HG03159 (cell line): ENCODE measurements around the gene DYNC2I2.
A peak's percentile ranks its signal among the peaks of the same experiment; 100 is the strongest.
"Not testable (repeated sequence)": the region's sequence is repeated elsewhere in the genome, so short reads cannot be mapped to it uniquely, and the experiment has no call there.

ENCODE experiments used
- ATAC-seq: cut with Tn5 transposase; IDR thresholded peaks from one replicate; pipeline ENCODE4 v1.9.1; 2021; ENCODE audit warnings: mild to moderate bottlenecking, moderate library complexity; ENCODE audit not compliant: unreplicated experiment

Gene DYNC2I2

DNA sequence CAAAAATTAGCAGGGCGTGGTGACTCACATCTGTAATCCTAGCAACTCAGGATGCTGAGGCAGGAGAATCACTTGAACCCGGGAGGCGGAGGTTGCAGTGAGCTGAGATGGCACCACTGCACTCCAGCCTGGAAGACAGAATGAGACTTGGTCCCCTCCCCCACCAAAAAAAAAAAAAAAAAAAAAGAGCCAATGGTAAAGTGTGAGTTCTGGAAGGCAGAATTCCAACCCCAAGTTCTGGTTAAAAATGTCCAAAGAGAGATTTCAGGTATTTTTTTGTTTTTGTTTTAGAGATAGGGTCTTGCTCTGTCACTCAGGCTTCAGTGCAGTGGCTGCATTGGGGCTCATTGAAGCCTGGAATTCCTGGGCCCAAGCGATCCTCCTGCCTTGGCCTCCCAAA, 30.8 kb upstream of the DYNC2I2 start:
- no peak for ATAC-seq

DNA sequence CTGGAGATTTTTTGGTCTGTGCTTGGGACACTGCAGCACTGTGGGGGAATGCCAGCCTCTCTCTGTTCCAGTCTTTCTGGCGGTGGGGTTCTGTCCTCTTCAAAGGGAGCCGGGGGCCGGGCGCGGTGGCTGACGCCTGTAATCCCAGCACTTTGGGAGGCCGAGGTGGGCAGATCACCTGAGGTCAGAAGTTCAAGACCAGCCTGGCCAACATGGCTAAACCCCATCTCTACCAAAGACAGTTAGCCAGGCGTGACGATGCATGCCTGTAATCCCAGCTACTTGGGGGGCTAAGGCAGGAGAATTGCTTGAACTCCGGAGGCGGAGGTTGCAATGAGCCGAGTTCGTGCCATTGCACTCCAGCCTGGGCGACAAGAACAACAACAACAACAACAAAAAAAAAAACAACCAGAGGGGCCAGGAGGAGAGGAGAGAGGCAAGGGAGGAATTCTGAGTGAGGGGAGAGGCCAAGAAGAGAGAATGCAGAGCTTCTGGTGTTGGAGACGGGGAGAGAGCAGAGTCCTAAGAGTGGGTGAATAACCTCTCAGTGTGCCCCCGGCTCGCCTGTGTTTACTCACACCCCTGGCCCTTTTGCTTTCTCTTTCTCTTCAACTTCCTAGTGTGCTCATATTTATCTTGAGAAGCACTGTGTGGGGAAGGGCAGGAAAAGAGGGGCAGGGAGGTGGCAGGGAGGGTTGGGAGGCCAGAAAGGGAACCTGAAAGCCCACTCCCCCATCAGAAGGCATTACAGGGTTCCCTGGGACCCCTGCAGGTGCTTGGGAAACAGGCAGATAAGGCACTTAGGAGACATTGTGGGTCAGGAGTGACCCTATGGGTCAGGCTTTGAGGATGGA, 29.2 kb upstream of the DYNC2I2 start:
- no peak for ATAC-seq

DNA sequence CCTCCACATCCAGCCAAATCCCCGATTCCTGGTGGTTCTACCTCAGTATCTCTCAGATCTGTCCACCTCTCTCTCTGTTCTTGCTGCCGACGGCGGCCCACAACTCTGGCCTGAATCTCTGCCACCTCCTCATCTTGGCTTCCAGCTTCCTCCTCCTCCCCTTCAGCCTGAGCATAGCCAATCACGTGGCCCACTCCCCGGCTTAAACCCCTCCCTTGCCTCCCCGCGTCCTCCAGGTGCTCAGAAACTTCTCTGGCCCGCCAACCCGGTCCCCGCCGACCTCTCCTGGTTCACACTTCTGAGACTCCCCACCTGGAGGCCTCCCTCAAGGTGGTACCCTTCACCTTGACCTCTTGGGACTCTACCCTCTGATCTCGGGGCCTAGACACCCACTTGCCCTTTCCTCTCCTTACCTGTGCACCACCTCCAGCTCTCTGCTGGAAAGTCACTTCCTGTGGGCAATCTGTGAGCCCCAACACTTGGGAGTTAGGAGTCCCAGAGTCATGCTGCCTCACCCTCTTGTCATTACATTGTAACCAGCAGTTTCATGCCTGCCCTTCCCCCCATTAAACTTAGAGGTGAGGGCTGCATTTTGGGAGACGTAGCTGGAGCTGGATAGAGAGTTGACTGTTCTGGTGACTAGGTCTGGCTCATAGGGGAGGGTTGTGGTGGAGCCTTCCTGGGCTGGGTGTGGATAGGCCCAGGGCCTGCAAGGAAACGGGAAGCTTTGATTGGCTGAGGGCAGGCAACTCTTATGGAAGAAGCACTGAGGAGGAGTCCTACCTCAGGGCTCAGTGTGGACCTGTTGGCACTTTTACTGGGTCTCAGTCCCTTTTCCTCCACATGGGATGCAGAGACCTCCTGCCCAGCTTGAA, 27.9 kb upstream of the DYNC2I2 start:
- peak; percentile 28 for ATAC-seq

DNA sequence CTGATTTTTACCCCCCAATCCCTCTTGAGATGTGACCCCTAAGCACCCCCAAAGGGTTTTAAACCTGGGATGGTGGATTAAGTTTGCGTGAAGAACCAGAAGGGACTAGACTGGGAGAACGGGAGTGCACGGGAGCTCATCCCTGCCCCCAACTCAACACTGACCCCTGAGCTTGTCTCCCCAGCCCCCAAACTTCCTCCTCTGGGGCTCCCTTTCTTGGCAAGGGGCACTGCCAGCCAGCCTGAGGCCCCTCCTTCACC, 27.3 kb upstream of the DYNC2I2 start:
- no peak for ATAC-seq

DNA sequence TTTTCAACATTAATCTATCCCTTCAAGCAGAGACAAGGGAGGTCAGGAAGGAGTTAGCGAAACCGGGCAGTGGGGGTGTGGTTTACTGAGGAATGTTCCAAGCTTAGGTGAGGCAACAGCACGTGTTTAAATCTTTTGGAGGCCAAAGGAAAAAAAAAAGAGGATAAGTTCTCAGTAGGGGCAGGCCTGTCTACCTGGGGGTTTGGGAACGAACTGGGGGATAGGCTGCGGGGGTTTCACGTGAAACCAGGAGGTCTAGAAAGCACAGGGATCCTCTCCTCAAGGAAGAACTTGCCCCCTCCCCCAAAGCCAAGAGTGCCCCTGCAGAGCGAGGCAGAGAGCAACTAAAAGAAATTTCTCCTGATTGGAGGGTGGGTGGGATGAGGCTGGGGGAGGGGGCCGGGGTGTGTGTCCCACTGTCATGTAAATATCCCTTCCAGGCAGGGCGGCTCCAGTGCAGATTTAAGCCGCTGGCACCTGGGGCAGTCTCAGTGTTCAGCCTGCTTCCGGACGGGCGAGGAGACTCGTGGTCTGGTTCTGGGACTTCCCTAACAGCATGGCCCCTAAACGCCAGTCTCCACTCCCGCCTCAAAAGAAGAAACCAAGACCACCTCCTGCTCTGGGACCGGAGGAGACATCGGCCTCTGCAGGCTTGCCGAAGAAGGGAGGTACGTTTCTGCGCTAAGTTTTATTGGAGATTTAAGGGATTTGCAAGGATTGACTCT, 26.9 kb upstream of the DYNC2I2 start:
- no peak for ATAC-seq

DNA sequence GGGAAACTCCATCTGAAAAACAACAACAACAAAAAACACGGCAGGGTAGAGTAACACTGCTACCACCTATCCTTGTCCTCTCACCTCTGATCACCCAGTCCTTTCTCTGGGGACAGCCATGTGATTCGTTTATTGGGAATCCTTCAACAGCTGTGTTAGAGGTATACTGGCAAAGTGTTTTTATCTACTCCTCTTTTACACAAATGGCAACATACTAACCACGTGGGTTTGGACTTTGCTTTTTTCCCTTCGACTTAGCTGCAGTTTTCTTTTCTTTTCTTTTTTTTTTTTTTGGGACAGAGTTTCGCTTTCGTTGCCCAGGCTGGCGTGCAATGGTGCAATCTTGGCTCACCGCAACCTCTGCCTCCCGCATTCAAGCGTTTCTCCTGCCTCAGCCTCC, 21.1 kb upstream of the DYNC2I2 start:
- no peak for ATAC-seq

DNA sequence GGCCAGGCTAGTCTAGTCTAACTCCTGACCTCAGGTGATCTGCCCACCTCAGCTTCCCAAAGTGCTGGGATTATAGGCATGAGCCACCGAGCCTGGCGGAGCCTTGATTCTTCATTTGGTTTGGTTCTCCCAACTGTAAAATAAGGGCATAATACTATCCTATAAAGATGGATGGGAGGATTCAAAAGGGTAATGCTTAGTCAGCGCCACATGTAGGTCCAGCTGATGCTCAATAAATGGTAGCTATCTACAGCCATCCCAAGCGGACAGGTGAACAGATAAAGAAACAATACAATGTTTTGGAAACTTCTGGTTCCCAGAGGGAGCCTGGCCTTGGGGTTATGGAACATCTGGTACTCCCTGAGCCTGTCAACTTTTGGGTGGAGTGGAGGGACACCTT, 18.7 kb upstream of the DYNC2I2 start:
- ATAC-seq: no peak

DNA sequence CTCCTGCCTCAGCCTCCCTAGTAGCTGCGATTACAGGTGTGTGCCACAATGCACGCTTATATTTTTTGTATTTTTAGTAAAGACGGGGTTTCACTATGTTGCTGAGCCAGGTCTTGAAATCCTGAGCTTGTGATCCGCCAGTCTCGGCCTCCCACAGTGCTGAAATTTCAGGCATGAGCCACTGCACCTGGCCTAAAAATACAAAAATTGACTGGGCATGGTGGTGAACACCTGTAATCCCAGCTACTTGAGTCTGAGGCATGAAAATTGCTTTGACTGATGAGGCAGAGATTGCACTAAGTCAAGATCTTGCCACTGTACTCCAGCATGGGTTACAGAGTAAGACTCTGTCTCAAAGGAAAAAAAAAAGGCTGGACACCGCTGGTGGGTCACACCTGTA, 13.1 kb upstream of the DYNC2I2 start:
- ATAC-seq: no peak

DNA sequence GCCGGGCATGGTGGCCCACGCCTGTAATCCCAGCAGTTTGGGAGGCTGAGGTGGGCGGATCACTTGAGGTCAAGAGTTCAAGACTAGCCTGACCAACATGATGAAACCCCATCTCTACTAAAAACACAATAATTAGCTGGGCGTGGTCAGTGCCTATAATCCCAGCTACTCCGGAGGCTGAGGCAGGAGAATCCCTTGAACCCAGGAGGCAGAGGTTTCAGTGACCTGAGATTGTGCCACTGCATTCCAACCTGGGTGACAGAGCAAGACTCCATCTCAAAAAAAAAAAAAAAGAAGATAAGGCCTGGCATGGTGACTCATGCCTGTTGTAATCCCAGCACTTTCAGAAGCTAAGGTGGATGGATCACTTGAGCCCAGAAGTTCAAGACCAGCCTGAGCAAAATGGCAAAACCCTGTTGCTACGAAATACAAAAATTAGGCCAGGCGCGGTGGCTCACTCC, 9.9 kb upstream of the DYNC2I2 start:
- not testable (repeated sequence) for ATAC-seq

DNA sequence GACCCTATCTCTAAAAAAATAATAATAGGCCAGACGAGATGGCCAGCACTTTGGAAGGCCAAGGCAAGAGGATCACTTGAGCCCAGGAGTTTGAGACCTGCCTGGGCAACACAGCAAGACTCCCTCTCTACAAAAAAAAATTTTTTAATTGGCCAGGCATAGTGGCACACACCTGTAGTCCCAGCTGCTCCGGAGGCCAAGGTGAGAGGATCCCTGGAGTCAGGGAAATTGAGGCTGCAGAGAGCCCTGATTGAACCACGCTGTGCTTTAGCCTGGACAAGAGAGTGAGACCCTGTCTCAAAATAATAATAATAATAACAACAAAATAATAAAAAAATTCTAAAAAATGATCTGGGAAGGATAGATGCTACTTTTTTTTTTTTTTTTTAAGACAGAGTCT, 1.1 kb upstream of the DYNC2I2 start:
- no peak for ATAC-seq

DNA sequence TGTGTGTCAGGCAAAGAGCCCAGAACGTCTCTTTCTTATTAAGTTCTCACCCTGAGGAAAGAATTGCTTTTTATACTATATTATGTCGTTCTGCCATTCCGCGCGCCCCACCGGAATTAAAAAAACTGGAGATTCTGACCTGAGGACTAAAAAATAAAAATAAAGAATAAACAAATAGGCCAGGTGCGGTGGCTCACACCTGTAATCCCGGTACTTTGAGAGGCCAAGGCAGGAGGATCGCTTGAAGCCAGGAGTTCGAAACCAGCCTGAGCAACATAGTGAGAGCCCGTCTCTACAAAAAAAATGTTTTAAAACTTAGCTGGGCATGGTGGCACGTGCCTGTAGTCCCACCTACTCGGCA, 677 bp upstream of the DYNC2I2 start:
- ATAC-seq: no peak

DNA sequence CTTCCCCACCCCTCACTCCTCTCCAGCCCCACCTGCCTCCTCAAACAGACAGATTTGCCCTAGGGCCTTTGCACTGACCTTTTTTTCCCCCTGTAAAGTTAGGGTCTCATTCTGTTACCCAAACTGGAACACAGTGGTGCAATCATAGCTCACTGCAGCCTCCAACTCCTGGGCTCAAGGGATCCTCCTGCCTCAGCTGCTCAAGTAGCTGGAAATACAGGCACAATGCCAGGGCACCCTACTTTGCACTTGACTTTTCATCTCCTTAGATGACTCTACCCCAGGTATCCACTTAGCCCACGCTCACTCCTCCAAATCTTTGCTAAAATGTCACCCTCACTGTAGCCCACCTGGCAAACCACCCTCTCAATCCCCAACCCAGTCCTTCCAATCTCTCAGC, 2.2 kb downstream of the DYNC2I2 start:
- no peak for ATAC-seq

DNA sequence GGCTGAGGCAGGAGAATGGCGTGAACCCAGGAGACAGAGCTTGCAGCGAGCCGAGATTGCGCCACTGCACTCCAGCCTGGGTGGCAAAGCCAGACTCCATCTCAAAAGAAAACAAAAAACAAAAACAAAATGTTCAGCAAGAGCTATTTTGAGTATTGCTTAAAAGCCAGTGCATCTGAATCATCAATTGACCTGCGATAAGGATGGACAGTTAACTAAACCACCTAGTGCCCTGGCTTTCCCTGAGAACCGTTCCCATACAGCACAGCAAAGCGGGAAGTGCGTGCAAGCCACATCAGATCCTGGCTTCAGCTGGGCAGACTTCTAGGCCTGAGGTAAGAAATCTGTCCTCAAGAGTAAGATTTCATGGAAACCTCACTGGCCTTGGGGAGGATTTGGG, 2.7 kb downstream of the DYNC2I2 start:
- no peak for ATAC-seq

DNA sequence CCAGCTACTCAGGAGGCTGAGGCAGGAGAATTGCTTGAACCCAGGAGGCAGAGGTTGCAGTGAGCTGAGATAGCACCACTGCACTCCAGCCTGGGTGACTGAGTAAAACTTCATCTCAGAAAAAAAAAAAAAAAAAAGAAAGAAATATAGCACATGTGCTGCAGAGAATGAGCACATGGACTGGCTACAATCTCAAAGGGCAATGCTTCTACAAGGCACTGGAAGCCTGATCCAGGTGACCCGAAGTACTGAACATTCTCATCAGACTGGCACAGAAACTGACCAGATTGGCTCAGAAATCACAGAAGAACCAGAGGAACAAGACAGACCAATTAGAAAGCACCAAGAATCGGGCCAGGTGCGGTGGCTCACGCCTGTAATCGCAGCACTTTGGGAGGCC, 4.8 kb downstream of the DYNC2I2 start:
- no peak for ATAC-seq

DNA sequence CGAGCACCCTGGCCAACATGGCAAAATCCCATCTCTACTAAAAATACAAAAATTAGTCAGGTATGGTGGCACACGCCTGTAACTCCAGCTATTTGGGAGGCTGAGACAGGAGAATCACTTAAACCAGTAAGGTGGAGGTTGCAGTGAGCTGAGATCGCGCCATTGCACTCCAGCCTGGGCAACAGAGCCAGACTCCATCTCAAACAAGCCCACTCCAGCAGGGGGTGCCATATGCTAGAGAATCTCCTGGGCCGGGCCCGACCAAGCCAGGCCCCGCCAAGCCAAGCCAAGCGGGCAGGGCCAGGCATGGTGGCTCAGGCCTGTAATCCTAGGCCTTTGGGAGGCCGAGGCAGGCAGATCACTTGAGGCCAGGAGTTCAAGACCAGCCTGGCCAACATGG, 8.4 kb downstream of the DYNC2I2 start:
- not testable (repeated sequence) for ATAC-seq

DNA sequence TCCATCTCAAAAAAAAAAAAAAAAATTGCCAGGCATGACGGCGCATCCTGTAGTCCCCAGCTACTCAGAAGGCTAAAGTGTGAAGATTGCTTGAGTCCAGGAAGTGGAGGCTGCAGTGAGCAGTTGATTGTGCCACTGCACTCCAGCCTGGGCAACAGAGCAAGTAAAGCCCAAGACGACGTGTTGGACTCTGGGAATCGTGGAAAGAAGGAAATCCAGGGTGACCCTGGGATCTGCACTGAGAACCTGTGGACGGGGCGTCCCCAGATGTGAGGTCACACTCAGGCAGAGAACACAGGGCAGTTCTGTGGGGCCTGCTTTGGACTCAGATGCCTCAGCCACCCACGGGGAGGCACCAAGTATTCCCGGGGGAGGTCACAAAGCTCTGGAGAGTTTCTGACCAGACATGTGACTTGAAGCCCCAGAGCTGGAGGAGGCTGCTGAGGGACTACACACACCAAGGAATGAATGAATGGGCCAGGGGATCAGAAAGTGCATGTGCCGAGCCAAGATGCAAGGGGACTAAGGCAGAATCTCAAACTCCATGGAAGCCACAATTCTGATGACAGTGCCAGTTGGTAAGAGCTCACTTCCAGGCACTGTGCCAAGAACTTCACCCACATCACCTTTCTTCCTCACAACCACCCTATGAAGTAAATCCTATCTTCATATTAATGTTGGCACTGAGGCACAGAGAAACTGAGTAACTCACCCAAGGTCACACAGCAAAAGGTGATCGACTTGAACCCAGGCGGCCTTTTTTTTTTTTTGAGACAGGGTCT, 12.9 kb downstream of the DYNC2I2 start:
- ATAC-seq: no peak

DNA sequence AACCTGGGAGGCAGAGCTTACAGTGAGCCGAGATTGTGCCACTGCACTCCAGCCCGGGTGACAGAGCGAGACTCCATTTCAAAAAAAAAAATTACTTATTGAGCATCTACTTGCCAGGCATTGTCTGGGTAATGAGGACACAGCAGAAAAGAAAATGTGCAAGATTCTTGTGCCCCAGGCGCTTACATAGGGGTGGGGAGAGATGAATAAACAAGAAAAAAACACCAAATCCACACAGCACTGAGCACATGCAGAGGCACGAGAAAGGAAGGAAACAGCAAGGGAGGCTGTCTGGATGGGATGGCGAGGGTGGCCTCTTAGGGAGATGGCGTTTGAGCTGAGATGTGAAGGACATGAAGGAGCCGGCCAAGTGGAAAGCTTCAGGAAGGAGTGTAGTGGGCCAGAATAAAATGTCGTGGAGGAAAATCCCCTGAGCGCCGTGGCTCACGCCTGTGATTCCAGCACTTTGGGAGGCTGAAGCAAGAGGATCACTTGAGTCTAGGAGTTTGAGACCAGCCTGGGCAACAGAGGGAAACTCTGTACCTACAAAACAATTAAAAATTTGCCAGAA, 13.9 kb downstream of the DYNC2I2 start:
- no peak for ATAC-seq

DNA sequence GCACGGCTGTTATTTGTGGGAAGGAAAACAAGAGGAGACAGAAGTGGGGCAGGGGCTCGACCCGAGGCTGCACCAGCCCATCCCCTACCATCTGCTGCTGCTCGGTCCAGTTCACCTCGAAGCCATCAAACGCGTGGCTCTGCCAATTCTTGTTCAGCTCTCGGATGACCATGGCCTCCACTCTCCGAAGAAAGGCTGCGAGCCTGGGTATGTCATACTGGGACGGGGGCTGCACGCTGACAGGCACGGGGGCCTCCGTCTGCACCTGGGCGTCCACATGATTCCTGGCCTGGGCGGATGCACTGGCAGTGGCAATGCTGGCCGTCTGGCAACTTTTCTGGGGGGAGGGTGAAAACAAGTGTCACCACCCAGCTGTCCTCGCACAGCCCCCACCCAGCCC, 16.0 kb downstream of the DYNC2I2 start:
- ATAC-seq: no peak

DNA sequence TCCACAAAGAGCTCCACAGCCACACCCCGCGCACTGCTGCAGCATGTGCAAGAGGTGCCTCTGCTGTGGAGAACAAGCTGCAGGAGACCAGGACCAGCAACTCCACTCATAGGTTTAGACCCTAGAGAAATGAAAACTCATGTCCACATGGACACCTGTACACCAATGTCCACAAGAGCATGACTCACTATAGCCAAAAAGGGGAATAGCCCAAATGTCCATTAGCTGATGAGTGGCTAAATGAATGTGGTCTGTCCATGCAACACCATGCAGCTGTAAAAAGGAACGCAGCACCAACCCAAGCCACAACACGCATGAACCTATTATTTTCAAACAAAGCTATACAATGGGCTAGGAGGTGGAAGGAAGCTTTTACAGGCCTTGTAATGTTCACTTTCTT, 18.1 kb downstream of the DYNC2I2 start:
- ATAC-seq: no peak

DNA sequence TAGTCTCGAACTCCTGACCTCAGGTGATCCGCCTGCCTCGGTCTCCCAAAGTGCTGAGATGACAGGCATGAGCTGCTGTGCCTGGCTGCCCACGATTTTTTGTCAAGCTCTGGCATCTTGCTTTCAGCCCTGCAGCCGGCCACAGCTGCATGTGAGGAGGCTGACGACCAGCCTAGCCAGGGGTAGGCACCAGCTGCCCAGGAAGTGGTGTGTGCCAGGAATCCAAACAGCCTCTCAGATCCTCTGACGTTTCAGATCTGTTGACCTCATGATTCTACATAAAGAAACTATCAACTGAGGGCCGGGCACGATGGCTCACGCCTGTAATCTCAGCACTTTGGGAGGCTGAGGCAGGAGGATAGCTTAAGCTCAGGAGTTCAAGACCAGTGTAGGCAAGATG, 19.0 kb downstream of the DYNC2I2 start:
- no peak for ATAC-seq
